Suppressor macrophage treated with lipopolysaccharide for 4 hours (primary cell): ENCODE data around the gene ITCH.
A peak's percentile ranks its signal among the peaks of the same experiment; 100 is the strongest.

Source experiments
- DNase-seq: peaks from one replicate; pipeline ENCODE4 v3.0.0-alpha.2; 2020

Gene ITCH

DNA sequence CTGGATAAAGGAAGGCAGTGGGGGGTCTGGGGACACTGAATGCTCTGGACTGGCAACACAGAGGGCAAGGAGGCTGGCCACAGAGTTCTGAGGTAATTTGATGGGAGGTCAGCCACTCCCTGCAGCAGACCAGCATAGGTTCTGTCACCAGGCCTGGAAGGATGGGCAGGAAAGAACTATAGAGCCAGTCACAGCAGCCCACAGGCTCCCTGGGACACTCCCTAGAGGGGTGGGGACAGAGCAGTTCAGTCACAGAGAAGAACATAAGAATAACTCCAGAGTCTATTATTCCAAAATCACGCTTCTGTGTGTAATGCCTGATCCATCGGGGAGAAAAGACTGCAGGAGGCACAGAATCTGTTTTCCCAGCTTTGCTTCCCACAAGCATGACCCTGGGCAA is 172.8 kb downstream of the ITCH start:
- no peak for DNase-seq

DNA sequence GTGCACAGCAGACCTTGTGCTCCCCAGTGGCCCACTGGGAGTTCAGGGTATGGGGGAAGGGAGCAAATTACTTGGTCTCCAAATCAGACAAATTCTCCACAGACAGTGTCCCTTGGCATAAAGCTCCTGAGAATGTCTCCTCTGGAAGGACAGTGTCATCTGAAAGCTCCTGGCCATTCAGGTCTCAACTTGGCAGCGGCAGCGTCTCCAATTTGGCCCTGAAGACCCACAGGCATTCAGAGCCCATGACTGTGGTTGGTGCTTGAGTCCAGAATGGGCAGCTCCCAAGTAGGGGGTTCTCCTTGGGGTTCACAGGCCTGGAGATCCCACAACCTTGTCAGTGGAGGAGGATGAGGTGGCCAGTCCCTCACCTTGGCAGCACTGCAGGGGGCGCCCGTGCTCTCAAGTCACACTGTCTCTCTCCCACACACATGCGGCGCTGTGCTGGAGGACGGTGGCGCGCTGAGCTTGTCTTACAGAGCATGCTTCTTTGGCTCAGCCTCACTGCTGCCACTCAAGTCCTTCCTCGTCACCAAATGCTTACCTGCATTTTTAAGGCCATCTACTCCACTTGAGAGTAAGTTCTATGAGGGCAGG is 173.8 kb downstream of the ITCH start:
- DNase-seq = peak; percentile 22

DNA sequence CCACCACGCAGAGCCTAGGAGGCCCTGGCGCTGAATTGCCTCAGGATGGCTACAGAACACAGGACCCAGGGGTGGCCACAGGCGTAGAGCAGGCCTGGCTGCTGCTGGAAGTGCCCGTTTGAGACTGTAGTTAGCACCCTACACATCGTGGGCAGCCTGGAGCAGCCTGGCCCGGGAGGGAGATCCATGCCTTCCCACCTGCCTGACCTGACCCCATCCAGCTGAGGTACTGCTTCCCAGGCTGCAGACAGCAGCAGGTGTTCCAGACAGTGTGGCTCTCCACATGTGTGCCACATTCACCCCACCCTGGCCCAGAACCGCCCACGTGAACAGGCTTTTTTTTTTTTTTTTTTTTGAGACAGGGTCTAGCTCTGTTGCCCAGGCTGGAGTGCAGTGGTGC is 174.6 kb downstream of the ITCH start:
- DNase-seq = no peak

DNA sequence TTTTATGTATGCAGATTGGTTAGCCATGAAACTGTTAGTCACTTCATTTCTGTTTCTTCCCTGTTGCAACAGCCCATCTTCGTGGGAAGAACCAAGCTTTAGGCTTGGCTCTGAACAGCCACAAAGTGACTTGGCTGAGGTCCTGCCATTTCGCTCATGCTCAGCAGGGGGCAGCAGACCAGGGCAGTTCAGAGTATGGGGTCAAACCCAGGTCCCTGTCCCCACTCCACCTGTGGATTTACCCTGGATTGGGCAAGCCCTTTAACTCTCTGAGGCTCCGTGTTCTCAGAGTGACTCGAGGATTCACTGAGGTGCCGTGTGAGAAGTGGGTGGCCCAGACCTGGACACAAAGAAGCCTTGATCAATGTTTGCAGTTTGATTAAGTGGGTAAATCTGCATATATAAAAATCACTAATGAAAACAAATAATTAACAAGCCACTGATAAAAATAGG is 175.6 kb downstream of the ITCH start:
- peak; percentile 69 for DNase-seq

DNA sequence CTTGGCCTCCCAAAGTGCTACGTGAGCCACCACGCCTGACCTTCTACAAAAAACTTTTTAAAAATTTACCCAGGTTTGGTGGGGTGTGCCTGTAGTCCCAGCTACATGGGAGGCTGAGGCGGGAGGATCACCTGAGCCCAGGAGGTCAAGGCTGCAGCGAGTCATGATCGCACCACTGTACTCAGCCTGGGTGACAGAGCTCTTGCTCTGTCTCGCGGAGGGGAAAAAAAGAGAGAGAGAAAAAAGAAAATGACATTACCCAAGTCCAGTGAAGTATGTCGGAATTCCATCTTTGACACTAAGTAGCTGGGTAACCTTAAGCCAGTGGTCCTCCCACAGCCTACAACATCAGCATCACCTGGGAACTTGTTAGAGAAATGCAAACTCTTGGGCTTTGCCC is 176.7 kb downstream of the ITCH start:
- no peak for DNase-seq

DNA sequence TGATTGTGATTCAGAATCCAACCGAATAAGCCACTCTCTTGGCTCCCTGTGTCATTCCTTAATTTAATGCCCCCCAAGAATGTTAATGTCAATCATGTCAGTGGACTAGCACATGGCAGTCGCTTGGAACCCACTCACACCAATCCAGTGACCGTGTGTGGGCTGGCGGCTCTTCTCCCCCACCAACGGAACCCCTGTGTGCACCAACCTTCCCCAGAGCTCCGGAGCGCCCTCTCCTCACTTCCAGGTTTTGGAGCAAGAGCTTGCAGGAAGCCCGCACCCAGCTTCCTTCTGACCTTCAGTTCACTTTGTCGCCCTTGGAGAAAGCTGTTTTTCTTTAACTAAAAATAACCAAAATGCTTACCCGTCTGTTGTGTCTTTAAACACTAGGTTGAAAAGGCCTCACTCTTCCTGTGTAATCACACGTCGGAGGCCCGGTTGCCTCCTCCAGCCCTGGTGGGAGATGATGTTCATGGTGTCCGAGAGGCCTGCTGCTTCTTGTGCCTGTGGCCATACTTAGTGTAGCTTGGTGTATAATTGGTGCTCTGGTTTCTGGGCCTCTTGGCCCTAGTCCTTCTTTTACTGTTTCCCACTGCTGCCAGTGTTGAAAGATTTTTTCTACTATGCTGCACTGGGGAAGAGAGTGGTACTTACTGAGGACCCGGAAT is 177.7 kb downstream of the ITCH start:
- no peak for DNase-seq

DNA sequence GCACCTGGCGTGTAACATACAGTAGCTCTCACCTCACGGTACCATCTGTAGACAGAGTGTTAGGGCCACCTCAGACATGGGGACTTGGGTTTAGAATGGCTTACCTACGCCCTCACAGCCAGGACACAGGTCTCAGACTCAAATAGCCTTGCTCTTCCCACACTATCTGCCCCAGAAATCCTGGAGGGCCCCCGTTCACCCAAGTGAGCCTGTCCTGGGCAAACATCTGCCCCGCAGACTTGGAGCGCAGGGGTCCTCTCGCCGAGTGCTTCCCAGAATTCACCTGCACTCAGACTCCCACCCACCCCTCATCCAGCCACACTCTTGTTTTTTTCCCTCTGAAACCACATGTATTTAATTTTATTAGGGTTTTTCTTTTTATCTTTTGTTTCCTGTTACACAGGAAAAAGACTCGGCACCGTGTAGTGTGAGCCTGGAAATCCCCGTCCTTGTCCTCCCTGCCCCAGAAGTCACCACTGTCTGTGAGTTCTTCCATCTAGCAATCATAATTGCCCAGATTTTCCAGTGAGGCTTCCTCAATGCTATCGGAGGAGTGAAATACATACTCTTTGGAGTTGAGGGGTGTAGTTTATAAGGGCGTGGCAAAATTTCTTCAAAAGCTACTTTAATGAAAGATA is 178.3 kb downstream of the ITCH start:
- DNase-seq = no peak

DNA sequence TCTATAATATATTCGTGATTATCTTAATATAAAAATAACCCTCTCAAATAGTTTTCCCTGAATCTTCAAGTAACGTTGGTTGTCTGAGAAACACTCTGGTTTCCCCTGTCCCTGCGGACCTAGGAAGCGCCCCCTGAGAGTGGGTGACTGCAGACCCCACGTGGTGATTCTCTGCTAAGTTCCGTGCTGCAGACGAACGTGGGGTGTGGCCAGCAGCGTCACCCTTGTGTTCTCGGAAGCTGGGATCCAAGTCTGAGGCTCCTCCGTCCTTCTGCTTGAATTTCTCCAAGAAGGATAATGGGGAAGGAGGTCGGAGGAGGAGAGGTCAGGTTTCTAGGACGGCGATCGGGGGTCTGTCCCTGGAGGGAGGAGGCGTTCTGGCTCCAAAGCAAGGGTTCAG is 178.8 kb downstream of the ITCH start:
- no peak for DNase-seq

DNA sequence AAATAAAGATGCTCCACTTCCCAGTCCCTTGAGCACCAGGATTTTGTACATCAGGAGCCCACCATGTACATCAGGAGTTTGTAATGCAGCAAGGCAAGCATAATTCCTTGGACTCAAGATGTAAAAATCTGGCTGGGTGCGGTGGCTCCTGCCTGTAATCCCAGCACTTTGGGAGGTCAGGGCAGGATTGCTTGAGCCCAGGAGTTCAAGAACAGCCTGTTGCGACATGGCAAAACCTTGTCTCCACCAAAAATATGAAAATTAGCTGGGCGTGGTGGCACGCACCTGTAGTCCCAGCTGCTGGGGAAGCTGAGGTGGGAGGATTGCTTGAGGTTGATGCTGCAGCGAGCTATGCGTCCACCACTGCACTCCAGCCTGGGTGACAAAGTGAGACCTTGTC is 179.4 kb downstream of the ITCH start:
- DNase-seq = no peak

DNA sequence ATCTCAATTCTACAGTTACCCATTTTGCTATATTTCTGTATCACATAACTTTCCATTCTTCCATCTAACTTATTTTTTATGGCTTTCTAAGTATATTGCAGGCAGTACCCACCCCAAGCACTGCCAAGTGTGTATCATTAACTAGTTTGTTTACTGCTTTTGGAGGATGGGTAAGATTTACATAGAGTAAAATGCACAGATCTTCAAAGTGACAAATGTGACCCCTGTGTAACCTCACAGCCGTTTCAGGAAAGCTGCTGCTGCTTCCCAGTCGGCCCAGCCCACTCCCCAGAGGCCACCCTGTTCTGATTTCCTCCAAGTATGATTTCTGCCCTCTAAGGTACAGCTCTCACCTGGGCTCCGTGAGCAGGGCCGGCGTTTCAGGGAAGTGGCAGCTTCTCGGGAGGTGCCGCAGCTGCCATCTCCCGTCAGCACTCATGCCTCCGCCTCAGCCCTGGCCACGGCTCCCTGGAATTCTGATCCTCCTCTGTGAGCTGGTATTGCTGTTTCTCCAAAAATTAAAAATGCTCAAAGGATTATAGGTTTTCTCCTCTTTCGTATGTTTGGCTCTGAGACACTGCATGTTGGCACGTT is 180.5 kb downstream of the ITCH start:
- no peak for DNase-seq

DNA sequence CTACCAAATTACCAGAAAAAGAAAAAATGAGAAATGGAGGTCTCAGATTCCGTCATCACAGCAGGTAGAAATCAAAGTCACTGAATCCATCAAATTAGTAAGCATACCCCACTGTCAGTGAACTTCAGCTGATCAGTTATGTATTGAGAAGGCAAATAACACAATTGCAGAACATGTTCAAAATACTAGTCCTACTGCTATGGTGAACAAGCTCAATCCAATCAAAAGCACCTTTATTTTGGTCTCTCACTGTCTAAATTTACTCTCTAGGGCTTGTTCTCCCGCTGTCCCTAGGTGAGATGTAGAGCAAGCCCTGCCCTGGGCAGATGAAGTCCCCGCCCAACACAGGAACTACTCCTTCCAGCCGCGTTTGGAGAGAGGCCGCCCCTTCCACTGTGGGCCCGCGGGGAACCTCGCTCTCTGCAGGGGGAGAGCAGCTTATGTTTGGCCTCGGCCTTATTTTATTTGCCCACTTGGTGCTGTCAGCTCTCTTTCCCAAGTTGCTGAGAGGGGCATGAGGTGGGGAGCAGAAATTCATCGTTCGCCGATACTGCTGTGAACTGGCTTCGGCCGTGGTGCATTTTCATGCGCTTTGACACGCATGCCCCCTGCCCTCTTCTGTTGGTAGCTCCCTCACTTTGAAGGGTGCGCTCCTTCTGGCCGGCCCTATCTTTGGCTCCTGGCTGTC is 181.2 kb downstream of the ITCH start:
- DNase-seq = no peak

DNA sequence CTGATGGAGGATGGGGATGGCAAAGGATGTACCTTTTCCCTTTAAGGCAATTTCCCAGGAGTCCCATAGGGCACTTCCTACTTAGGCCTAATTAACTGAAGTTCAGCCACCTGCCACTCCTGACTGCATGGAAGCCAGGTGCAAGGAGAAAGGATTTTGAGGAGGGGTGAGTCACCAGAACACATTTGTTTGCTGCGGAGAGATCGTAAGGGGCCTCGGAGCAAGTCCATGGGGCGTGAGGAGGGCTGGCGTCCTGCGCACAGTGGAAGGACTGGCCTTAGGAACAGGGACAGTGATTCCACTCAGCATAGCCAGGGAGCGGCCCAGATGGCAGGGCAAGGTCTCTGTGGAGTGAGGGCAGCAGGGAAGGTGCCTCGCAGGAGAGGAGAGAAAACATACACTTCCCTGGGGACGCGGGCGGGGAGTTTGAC is 183.7 kb downstream of the ITCH start:
- DNase-seq = no peak

DNA sequence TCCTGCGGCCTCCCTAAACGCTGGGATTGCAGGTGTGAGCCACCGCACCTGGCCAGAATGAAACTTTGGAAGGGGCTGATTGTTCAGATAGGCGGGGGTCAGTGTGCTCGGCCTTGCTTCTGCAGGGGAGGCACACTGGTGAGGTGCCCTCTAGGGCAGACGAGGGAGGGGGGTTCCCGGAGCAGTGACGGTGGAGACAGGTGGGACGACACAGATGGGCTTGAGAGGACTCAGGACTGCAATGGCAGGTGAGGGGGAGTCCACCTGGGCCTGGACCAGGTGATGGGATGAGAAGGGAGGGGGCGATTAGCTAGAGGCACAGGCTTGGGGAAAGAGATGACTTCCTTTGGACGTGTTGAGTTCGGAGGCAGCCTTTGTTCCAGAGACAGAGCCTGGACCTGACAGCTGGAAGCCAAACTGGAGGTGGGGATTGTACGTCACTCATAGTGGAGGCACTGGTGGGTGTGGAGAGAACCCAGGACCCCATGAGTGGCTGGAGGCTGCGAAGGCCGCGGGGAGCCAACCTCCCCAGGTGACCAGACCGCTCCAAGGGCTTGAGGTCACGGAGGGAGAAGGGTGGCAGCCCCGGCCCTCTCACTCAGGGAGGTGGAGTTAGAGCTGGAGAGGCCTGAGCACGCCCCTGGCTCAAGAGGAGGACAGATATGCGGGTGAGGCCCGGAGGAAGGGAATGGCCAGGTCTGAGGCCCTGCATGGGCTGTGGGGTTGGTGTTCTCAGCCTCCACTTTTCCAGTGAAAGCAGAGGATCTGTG is 185.0 kb downstream of the ITCH start:
- DNase-seq = no peak

DNA sequence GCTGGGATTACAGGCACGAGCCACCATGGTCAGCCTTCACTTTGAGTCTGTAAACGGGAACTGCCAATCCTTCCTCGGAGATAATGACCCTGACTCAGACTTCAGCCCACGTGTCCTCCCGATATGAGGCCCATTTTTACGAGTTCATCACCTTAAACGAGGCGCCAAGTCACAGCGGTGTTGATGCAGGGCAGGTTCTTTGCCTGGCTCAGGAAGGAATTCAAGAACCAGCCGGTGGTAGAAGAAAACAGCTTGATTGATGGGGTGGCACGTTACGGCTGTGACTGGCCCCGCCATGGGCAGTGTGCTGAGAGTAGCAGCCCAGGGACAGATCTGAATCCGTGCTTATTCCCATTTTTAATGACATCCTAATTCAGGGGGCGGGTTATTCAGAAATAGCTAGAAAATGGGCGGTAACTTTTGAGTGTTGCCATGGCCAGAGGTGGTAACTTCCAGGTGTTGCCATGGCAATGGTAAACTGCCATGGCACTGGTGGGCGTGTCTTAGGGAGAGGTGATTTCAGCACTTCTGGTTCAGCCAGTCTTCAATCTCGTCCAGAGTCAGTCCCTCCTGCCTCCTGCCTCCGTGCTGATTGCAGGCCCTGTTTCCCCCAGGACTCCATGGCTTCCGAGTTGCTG is 186.3 kb downstream of the ITCH start:
- no peak for DNase-seq

DNA sequence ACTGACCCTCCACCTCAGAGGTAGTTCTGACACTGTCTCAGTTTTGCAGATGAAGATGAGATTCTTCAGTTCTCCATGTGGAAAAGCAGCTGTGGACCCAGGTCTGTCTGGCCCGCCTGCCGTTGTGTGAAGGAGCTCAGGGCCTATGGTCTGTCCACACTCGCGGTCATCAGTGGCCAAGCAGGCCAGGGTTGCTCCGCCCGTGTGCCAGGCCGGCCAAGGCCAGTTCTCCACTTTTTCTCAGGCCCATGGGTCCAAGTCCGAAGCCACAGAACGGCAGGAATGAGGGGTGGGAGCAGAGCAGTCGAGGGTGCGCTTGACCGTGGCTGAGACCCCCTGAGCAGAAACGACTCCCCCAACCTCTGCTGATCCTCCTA is 186.8 kb downstream of the ITCH start:
- DNase-seq = no peak

DNA sequence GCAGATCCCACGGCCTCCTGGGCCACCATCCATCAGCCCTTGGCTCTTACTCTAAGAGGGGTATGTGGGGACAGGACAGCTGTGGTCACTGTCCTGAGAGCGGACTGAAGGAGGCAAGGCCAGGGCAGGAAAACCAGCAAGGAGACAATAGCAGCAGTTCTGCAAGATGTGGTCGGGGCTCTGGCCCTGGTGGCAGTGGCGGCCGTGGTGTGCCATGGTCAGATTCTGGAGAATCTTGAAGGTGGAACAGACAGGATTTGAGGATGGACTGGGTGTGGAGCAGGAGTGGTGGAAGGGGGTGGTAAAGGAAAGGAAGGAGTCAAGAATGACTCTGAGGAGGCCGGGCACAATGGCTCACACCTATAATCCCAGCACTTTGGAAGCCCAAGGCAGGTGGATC is 189.5 kb downstream of the ITCH start:
- DNase-seq = no peak

DNA sequence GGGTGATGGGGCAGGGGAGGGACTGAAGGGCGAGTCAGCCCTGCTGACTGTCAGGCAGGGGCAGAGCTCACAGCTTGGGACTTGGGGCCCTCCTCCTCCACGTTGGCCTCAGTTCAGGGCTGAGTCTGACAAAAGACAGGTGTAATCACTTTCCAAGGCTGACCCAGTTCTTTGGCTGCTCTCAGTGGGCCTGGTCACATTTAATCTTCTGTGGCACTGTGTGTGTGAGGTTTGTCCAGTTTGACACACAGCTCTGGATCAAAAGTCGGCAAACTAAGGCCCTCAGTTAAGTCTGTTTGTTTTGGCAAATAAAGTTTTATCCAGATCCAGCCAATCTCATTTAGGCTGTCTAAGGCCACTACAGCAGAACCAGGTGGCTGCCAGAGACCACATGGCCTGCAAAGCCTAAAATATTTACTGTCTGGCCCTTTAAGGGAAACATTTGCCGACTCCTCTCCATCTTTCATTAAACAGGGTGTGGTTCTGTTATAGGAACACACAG is 190.3 kb downstream of the ITCH start:
- DNase-seq = no peak

DNA sequence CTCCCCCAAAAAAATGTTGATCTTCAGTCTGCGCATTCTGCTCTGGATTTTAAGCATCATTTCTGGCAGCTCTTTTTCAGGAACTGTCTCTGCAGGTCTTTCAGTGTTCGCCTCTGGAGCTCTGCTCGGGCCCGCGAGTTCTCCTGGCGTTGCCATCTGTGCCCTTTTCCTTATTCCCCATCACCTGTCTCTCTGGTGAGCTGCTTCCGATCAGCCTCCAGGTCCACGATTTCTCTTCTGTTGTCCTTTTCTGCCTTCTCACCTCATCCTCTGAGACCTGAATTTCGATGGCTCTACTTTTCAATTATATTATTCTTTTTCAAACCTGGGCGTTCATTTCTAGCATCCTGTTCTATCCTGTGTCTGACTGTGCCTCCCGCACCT is 194.9 kb downstream of the ITCH start:
- no peak for DNase-seq

DNA sequence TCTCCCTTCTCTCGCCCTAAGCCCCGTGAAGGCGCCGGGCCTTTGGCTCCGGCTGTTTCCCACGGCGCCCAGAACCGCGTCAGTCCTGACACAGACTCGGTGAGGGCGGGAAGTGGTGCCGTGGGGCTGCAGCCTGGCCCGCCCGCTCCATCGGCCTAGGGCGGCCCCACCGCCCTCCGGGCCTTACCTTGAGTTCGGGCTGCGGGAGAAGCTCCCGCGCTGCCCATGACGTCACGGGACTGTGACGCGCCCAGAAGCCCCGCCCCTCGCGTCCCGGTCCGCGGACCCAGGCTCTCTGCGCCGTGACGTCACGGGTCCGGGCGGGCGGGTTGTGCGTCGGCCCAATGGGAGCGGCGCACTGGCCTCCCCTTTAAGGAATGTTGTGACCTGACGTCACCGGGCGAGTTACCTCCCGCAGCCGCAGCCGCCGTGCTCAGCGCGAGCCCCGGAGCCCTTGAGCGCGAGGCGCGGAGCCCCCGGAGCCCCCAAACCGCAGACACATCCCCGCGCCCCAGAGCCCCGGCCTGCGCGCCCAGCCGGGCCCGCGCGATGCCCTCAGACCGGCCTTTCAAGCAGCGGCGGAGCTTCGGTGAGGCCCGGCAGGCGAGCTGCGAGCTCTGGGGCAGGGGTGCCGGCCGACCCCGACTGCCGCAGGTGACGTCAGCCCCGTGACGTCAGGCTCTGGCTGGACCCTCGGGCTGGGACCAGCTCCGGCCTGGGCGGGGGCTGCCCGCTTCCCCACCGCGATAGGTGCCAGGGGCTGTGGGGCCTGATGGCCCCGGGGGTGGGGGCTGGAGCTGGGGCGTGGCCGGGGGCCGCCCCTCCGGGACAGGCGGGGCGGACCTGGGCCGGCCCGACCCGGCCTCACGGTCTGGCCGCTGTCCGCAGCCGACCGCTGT is 195.5 kb downstream of the ITCH start, which contains the start of gene MAP1LC3A:
Gene MAP1LC3A, plus strand, starts transcription at position 399 of the 899 bp plus-strand sequence. Its CDS starts 151 bp downstream, at position 550.
- DNase-seq = peak; percentile 96

DNA sequence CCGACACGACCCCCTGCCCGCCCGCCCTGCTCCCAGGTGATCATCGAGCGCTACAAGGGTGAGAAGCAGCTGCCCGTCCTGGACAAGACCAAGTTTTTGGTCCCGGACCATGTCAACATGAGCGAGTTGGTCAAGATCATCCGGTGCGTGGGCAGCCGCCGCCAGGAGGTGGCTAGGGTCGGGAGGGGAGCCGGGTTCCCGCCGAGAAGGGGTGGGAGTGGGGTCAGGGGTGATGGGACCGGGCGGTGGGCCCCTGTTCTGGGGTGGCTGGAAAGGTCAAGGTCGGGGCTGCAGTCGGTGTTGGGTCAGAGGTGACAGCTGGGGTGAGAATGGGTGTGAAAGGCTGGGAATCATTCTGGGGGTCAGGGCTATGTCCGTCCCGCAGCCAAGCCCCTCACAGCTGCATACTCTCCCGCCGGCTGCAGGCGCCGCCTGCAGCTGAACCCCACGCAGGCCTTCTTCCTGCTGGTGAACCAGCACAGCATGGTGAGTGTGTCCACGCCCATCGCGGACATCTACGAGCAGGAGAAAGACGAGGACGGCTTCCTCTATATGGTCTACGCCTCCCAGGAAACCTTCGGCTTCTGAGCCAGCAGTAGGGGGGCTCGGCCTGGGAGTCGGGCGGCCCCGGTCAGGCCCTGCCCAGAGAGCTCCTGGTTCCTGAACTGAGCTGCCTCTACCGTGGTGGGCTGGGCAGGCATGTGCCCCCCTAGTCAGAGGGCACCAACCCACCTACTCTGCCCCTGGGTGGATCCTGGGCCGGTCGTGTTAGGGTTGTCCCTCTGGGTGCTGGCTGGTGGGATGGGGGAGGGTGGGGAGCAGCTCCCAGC is 196.5 kb downstream of the ITCH start:
- DNase-seq = no peak
